GM21717 (cell line): Measurements from ENCODE around the gene IQGAP2.
"Not testable (repeated sequence)": the region's sequence is repeated elsewhere in the genome, so short reads cannot be mapped to it uniquely, and the experiment has no call there.

ENCODE experiments used
- ATAC-seq: cut with Tn5 transposase; IDR thresholded peaks from one replicate; pipeline ENCODE4 v1.9.1; 2021; ENCODE audit warnings: mild to moderate bottlenecking, moderate library complexity; ENCODE audit not compliant: unreplicated experiment

Gene IQGAP2

DNA sequence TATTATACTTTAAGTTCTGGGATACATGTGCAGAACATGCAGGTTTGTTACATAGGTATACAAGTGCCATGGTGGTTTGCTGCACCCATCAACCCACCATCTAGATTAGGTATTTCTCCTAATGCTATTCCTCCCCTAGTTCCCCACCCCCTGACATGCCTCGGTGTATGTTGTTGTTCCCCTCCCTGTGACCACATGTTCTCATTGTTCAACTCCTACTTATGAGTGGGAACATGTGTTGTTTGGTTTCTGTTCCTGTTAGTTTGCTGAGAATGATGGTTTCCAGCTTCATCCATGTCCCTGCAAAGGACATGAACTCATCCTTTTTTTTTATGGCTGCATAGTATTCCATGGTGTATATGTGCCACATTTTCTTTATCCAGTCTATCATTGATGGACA lies 200.9 kb downstream of the IQGAP2 start:
- not testable (repeated sequence) for ATAC-seq

- ATAC-seq = no peak
These were observed 201.8 kb downstream of the IQGAP2 start for GRCh38 chr5:76604838-76605237.

GRCh38 chr5:76606701-76607100 lies 203.6 kb downstream of the IQGAP2 start:
- ATAC-seq = no peak

DNA sequence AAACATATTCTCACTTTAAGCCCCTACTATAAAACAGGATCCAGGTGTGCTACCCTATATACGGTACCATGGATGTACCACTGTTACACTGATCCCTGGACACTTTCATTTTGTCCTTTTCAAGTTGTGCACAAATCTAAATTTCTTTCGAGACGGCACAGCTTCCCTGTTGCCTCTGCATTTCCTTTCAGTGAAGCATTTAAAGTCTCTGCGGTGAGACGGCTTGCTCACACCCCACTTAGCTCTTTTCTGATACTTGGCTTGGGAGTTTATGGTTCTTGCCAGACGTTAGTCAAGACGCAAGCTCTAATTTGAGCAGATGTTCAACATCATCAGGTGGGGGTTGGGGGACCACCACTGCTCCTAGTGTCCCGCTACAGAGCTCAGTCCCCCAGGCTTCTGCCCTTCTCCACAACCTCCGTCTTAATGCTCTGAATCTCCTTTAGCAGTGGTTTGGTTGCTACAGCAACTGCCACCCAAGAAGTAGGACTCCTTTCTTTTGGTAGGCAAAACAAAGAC lies 204.3 kb downstream of the IQGAP2 start:
- ATAC-seq = no peak

DNA sequence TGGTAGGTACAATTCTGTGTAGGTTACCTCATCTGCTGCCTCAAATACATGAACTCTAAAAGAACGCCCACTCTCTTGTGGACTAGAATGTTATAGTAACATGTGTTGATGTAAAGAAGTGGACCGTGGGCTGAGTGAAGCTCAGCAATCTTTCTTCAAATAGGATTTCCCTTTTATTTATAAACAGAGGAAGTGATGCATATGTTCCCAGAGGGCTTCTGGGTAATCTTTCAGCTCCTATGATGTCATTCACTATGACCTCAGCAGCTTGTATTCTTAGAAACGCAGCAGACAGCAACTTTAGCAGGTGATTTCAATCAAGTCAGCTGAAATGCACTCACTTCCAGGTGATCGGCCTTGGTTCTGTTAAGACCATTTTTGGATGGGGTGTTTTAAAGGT lies 205.7 kb downstream of the IQGAP2 start:
- no peak for ATAC-seq

DNA sequence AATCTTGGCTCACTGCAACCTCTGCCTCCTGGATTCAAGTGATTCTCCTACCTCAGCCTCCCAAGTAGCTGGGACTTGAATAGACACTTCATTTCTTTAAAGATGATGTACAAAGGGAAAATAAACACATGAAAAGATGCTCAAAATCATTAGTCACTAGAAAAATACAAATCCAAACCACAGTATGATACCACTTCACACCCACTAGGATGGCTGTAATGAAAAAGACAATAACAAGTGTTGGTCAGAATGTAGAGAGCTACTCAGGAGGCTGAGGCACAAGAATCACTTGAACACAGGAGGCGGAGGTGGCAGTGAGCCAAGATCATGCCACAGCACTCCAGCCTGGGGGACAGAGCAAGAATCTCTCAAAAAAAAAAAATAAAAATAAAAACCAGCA lies 207.1 kb downstream of the IQGAP2 start:
- ATAC-seq = no peak

- no peak for ATAC-seq
These were observed 209.9 kb downstream of the IQGAP2 start for GRCh38 chr5:76612942-76613341.

GRCh38 chr5:76615759-76616158 lies 212.7 kb downstream of the IQGAP2 start:
- ATAC-seq = no peak

DNA sequence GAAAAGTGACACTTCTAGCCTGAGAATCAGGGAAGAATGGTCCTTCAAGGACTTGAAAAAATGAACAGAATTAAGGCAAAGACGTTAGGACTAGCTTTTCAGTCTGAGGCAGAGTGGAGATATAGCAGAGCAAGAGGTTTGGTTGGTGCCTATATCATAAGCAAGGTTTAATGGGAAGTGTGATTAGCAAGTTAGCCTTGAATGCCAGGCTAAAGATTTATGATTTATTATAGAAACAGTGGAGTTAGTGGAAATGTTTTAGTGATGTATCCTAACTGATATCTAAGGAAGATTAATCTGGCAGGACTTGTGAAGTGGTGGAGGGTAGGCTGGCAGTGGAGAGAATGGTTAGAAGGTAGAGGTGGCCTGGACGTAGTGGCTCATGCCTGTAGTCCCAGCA lies 213.1 kb downstream of the IQGAP2 start:
- no peak for ATAC-seq

GRCh38 chr5:76617229-76617628 lies 214.1 kb downstream of the IQGAP2 start:
- ATAC-seq = no peak

GRCh38 chr5:76617675-76618074 lies 214.6 kb downstream of the IQGAP2 start:
- ATAC-seq = no peak

- no peak for ATAC-seq
These were observed 217.1 kb downstream of the IQGAP2 start for GRCh38 chr5:76620166-76620565.

GRCh38 chr5:76622076-76622475 lies 219.0 kb downstream of the IQGAP2 start:
- ATAC-seq = no peak

DNA sequence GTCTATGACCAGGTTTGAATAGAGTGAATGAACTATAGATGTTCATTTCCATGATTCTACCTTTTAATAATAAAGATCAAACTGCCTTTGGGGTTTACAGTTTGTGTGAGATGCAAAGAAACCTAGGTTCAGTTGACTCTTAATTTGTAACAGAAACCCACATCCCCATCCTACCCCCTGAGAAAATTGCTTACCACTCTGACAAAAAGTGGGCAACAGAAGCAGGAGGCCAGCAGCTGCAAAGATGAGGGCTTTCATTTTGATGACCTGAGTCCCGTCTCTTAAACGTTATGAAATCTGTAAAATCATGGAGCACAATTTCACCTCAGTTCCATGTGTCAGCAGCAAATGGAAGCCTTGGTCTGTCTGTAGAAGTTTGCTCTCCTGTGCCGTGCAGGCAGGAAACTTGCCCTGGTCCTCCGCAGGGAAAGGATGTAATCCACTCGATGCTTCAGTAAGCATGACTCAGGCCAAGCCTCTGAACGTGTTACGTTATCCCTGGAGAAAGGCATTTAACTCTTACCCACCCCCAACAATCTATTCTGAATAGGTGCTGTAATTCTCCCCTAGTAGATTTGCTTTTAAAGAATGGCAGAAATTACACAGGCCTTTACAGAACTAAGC lies 220.0 kb downstream of the IQGAP2 start, which contains the start of gene F2RL2:
Gene F2RL2, minus strand, starts transcription at position 431 of the 624 bp plus-strand sequence. Its CDS starts 173 bp downstream, at position 258.
- ATAC-seq = no peak

- no peak for ATAC-seq
These were observed 222.2 kb downstream of the IQGAP2 start for GRCh38 chr5:76625087-76625815.

- ATAC-seq = no peak
These were observed 223.7 kb downstream of the IQGAP2 start for GRCh38 chr5:76626738-76627137.

- no peak for ATAC-seq
These were observed 231.6 kb downstream of the IQGAP2 start for GRCh38 chr5:76634661-76635060.

- ATAC-seq = no peak
These were observed 234.4 kb downstream of the IQGAP2 start for GRCh38 chr5:76637490-76637889.

GRCh38 chr5:76638479-76638878 lies 235.4 kb downstream of the IQGAP2 start:
- no peak for ATAC-seq

DNA sequence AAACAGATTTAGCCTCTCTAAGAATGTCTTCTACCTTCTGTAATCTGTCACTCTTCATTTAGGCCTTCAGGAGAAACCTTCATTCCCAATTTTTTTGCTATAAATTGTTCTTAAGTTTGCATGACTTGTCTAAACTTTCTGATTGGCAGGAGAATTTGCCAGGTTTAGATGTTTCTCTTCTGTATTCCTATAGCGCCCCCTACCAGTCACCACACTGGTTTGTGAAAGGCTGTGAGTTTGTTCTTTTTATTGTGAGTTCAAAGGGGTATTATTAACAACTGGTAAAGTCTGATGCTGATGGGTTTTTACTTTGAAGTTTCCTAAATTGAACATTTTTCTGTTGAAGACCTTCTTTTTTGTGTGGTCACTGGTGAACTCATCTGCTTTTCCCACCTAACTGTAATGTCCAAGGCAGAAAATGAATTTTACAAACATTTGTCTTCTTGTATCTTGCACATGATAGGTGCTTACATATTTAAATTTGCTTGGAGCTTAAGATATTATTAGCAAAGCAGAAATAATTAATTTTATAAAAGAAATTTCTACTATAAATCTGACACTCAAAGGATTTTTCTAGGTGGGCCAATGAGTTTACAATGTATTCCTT lies 238.5 kb downstream of the IQGAP2 start:
- no peak for ATAC-seq

DNA sequence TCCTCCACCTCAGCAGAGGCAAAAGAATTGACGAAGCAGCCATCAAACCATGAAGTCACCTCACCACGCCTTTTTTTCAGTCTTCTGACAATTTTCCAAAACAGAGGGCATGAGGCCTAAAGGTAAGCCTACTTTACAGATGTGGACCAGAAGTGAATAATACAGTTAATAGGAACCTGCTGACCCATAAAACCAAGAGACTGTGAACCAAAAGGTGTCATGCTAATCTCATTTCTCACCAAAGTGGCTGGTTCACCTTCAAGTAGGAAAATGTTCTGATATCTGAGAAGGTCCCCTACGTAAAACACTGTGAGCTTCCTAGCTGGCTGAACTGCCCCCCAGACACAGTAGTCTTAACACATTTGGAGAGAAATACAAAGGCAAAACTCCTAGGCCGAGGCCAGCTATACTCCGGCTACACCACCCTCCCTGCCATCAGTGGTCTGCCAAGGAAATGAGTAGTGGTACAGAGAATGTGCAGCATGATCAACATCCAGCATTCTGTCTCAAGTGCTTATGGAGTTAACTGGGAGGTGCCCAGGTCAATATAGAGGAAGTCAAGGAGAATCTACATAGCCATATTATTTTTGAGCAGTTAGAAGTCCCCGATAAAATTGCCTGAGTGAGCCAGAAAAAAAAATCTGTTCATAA lies 239.4 kb downstream of the IQGAP2 start:
- no peak for ATAC-seq
